ENCODE data around the gene PIN1. TPM values are rescaled to one million over a fixed set of nuclear protein-coding genes. Genes with fewer than 3 reads are reported as not detected.
"Not testable (repeated sequence)": the region's sequence is repeated elsewhere in the genome, so short reads cannot be mapped to it uniquely, and the experiment has no call there.

PIN1 gene
- total and polyA plus RNA-seq, 2 donors from 2014 or later, result 57.7 to 143 TPM

DNA sequence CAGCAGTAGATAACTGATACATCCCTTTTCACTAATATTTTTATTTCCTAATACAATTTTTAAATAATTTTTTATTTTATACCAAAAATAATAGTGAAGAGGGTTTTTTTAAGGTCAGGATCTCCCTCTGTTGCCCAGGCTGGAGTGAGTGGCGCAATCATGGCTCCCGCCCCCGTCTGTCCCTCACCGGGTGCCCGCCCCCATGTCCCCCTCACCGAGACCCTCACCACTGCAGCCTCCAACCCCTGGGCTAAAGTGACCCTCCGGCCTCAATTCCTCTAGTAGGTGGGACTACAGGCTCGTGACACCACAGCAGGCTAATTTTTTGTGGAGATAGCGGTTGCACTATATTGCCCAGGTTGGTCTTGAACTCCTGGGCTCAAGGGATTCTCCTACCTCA, 48.8 kb upstream of the PIN1 start:
- Histone ChIP-seq H3K4me1 (ENCODE audit: control insufficient read depth in 2 of 3, insufficient read depth in 2 of 3, low read depth in 1 of 3, low read length in 3 of 3) (peaks cover 0 to 5% (median 3%) of the 10 kb centered on the region in 3 donors), H3K27me3 (ENCODE audit: control insufficient read depth, insufficient read depth, low read length) (no peaks in the 10 kb centered on the region), H3K36me3 (ENCODE audit: control insufficient read depth in 2 of 3, insufficient read depth in 3 of 3, low read length in 3 of 3) (no peaks in the 10 kb centered on the region), H3K4me3 (ENCODE audit: low read length in 3 of 3) (peak overlapping the region; percentile 68 to 72 (median 72)), H3K9me3 (ENCODE audit: control insufficient read depth in 2 of 3, insufficient read depth in 1 of 3, low read length in 3 of 3) (no peaks in the 10 kb centered on the region), H3K27ac (ENCODE audit: low read depth in 2 of 2, low read length in 2 of 2) (peak overlapping the region; percentile 98), H3K9ac (ENCODE audit: low read length in 3 of 3) (peak overlapping the region; percentile 44 to 78 (median 65))
- intact Hi-C loops (cut with DNase I), result loop anchor here (10.0 kb wide), 1 partner anchor 162 kb away; the partner anchor contains the start of gene ZNF561
- DNase-seq (peak in 1 of 5 donors; percentile 79), FAIRE-seq (no peak)
- TF ChIP-seq, protein P1, sequence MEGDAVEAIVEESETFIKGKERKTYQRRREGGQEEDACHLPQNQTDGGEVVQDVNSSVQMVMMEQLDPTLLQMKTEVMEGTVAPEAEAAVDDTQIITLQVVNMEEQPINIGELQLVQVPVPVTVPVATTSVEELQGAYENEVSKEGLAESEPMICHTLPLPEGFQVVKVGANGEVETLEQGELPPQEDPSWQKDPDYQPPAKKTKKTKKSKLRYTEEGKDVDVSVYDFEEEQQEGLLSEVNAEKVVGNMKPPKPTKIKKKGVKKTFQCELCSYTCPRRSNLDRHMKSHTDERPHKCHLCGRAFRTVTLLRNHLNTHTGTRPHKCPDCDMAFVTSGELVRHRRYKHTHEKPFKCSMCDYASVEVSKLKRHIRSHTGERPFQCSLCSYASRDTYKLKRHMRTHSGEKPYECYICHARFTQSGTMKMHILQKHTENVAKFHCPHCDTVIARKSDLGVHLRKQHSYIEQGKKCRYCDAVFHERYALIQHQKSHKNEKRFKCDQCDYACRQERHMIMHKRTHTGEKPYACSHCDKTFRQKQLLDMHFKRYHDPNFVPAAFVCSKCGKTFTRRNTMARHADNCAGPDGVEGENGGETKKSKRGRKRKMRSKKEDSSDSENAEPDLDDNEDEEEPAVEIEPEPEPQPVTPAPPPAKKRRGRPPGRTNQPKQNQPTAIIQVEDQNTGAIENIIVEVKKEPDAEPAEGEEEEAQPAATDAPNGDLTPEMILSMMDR (IDR thresholded peaks at IDR 0.05; ENCODE audit: borderline replicate concordance, extremely low read depth, insufficient read depth), result no peak

- FAIRE-seq (no peak), DNase-seq (peak in 1 of 5 donors; percentile 40)
- H3K9me3 ChIP-seq (ENCODE audit: control insufficient read depth in 2 of 3, insufficient read depth in 1 of 3, low read length in 3 of 3), result no peaks in the 10 kb centered on the region
- H3K27ac ChIP-seq (ENCODE audit: low read depth in 2 of 2, low read length in 2 of 2), result peak overlapping the region in 1 of 2 donors; percentile 85
- TF ChIP-seq, protein P1 (IDR thresholded peaks at IDR 0.05; ENCODE audit: borderline replicate concordance, extremely low read depth, insufficient read depth), result no peak
- H3K27me3 ChIP-seq (ENCODE audit: control insufficient read depth, insufficient read depth, low read length), result no peaks in the 10 kb centered on the region
- H3K9ac ChIP-seq (ENCODE audit: low read length in 3 of 3), result no peak overlapping the region
- peaks cover 0 to 5% (median 3%) of the 10 kb centered on the region in 3 donors for H3K4me1 ChIP-seq (ENCODE audit: control insufficient read depth in 2 of 3, insufficient read depth in 2 of 3, low read depth in 1 of 3, low read length in 3 of 3)
- no peaks in the 10 kb centered on the region for H3K36me3 ChIP-seq (ENCODE audit: control insufficient read depth in 2 of 3, insufficient read depth in 3 of 3, low read length in 3 of 3)
- intact Hi-C loops (cut with DNase I), result loop anchor here (10.0 kb wide), 1 partner anchor 162 kb away; the partner anchor contains the start of gene ZNF561
- H3K4me3 ChIP-seq (ENCODE audit: low read length in 3 of 3), result peak overlapping the region in 1 of 3 donors; percentile 72
Observed at GRCh38 chr19:9786819-9787218, 48.3 kb upstream of the PIN1 start.

DNA sequence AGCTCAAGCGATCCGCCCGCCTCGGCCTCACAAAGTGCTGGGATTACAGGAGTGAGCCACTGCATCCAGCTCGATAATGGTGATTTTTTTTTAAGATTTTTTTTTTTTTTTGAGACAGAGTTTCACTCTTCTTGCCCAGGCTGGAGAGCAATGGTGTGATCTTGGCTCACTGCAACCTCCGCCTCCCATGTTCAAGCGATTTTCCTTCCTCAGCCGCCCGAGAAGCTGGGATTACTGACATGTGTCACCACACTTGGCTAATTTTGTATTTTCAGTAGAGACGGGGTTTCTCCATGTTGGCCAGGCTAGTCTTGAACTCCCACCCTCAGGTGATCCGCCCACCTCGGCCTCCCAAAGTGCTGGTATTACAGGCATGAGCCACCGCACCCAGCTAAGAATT, 46.5 kb upstream of the PIN1 start:
- DNase-seq; H3K4me3 ChIP-seq (ENCODE audit: low read length in 3 of 3); FAIRE-seq: not testable (repeated sequence)

DNA sequence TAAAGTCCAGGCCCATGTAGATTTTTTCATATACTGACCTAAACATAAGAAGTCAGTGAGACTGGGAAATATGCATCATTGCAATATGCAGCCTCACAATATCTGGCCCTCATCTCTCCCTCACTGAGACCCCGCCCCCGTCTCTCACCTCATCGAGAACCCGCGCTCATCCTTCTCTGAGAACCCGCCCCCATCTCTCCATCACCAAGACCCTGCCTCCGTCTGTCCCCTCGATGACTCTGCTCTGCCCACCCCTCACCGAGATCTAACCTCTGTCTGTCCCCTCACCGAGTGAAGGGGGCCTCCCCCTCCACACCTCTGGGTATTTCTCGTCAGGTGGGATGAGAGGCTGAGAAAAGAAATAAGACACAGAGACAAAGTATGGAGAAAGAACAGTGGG, 46.1 kb upstream of the PIN1 start:
- intact Hi-C loops (cut with DNase I), result loop anchor here (10.0 kb wide), 1 partner anchor 164 kb away; the partner anchor contains the start of gene ZNF561
- FAIRE-seq (no peak), DNase-seq (peak in 1 of 5 donors; percentile 61)
- H3K36me3 ChIP-seq (ENCODE audit: control insufficient read depth in 2 of 3, insufficient read depth in 3 of 3, low read length in 3 of 3), result no peaks in the 10 kb centered on the region
- no peaks in the 10 kb centered on the region for H3K9me3 ChIP-seq (ENCODE audit: control insufficient read depth in 2 of 3, insufficient read depth in 1 of 3, low read length in 3 of 3)
- peaks cover 0 to 4% (median 3%) of the 10 kb centered on the region in 3 donors for H3K4me1 ChIP-seq (ENCODE audit: control insufficient read depth in 2 of 3, insufficient read depth in 2 of 3, low read depth in 1 of 3, low read length in 3 of 3)
- H3K4me3 ChIP-seq (ENCODE audit: low read length in 3 of 3), result no peak overlapping the region
- no peak overlapping the region for H3K27ac ChIP-seq (ENCODE audit: low read depth in 2 of 2, low read length in 2 of 2)
- H3K9ac ChIP-seq (ENCODE audit: low read length in 3 of 3), result no peak overlapping the region
- TF ChIP-seq, protein P1 (IDR thresholded peaks at IDR 0.05; ENCODE audit: borderline replicate concordance, extremely low read depth, insufficient read depth), result no peak
- no peaks in the 10 kb centered on the region for H3K27me3 ChIP-seq (ENCODE audit: control insufficient read depth, insufficient read depth, low read length)

More for the DNA sequence above, 46.5 kb upstream of the PIN1 start:
- not testable (repeated sequence) for H3K27me3 ChIP-seq (ENCODE audit: control insufficient read depth, insufficient read depth, low read length); H3K9me3 ChIP-seq (ENCODE audit: control insufficient read depth in 2 of 3, insufficient read depth in 1 of 3, low read length in 3 of 3); H3K9ac ChIP-seq (ENCODE audit: low read length in 3 of 3); H3K36me3 ChIP-seq (ENCODE audit: control insufficient read depth in 2 of 3, insufficient read depth in 3 of 3, low read length in 3 of 3); H3K27ac ChIP-seq (ENCODE audit: low read depth in 2 of 2, low read length in 2 of 2); H3K4me1 ChIP-seq (ENCODE audit: control insufficient read depth in 2 of 3, insufficient read depth in 2 of 3, low read depth in 1 of 3, low read length in 3 of 3)
- intact Hi-C loops (cut with DNase I), result loop anchor here (10.0 kb wide), 1 partner anchor 164 kb away; the partner anchor contains the start of gene ZNF561

- H3K4me1 ChIP-seq (ENCODE audit: control insufficient read depth in 2 of 3, insufficient read depth in 2 of 3, low read depth in 1 of 3, low read length in 3 of 3); H3K4me3 ChIP-seq (ENCODE audit: low read length in 3 of 3); H3K9me3 ChIP-seq (ENCODE audit: control insufficient read depth in 2 of 3, insufficient read depth in 1 of 3, low read length in 3 of 3); H3K27ac ChIP-seq (ENCODE audit: low read depth in 2 of 2, low read length in 2 of 2); H3K36me3 ChIP-seq (ENCODE audit: control insufficient read depth in 2 of 3, insufficient read depth in 3 of 3, low read length in 3 of 3); H3K9ac ChIP-seq (ENCODE audit: low read length in 3 of 3); FAIRE-seq; H3K27me3 ChIP-seq (ENCODE audit: control insufficient read depth, insufficient read depth, low read length): not testable (repeated sequence)
- peak in 1 of 5 donors; percentile 49 for DNase-seq
- intact Hi-C loops (cut with DNase I), result loop anchor here (10.0 kb wide), 1 partner anchor 165 kb away; the partner anchor contains the start of gene ZNF561
Observed at GRCh38 chr19:9789579-9789978, 45.5 kb upstream of the PIN1 start.

- H3K27me3 ChIP-seq (ENCODE audit: control insufficient read depth, insufficient read depth, low read length); FAIRE-seq; H3K9ac ChIP-seq (ENCODE audit: low read length in 3 of 3); H3K4me1 ChIP-seq (ENCODE audit: control insufficient read depth in 2 of 3, insufficient read depth in 2 of 3, low read depth in 1 of 3, low read length in 3 of 3); intact Hi-C loops (cut with DNase I); H3K9me3 ChIP-seq (ENCODE audit: control insufficient read depth in 2 of 3, insufficient read depth in 1 of 3, low read length in 3 of 3); H3K36me3 ChIP-seq (ENCODE audit: control insufficient read depth in 2 of 3, insufficient read depth in 3 of 3, low read length in 3 of 3): not testable (repeated sequence)
- DNase-seq, result peak in 2 of 5 donors; percentile 46 to 47
- peak overlapping the region in 1 of 2 donors; percentile 82 for H3K27ac ChIP-seq (ENCODE audit: low read depth in 2 of 2, low read length in 2 of 2)
- H3K4me3 ChIP-seq (ENCODE audit: low read length in 3 of 3), result peak overlapping the region; percentile 67 to 76 (median 71)
Observed at GRCh38 chr19:9791073-9791367, 44.1 kb upstream of the PIN1 start.

Measured in kidney (tissue), 14 donors.